Activated naive CD8-positive, alpha-beta T cell treated with anti-CD3 and anti-CD28 coated beads, Interleukin-2, amount 10 ng/mL, durations not matched to agents 7 days and 5 days (primary cell): Measurements from ENCODE around the gene PLD5. TPM values are rescaled to one million over a fixed set of nuclear protein-coding genes. Genes with fewer than 3 reads are reported as not detected.
"Not testable (repeated sequence)": the region's sequence is repeated elsewhere in the genome, so short reads cannot be mapped to it uniquely, and the experiment has no call there.

ENCODE experiments used
- ATAC-seq: fragments of 150-1000 bp; cut with Tn5 transposase; one replicate; pipeline ENCODE4 v1.10.0; 2021; ENCODE audit warnings: low read depth, moderate library complexity
- POLR2A ChIA-PET: fragments of 350-600 bp; sonication (Branson Sonifier 250); formaldehyde crosslinking; loops from one replicate; lab custom pipeline; 2021; ENCODE audit warnings: antibody characterized with exemption; lab: Charles Lee
- DNase-seq: peaks from one replicate; pipeline ENCODE4 v3.0.0; 2021
- H3K27ac Mint-ChIP-seq: one replicate; pipeline ENCODE4 v1.8.0; 2022; ENCODE audit warnings: mild to moderate bottlenecking, mixed read lengths
- H3K27me3 Mint-ChIP-seq: one replicate; pipeline ENCODE4 v1.8.0; 2022; ENCODE audit warnings: mild to moderate bottlenecking, moderate library complexity, mixed read lengths
- H3K36me3 Mint-ChIP-seq: one replicate; pipeline ENCODE4 v1.8.0; 2021; ENCODE audit warnings: mild to moderate bottlenecking, mixed read lengths
- H3K4me1 Mint-ChIP-seq: one replicate; pipeline ENCODE4 v1.8.0; 2021; ENCODE audit warnings: mixed read lengths
- H3K4me3 Mint-ChIP-seq: one replicate; pipeline ENCODE4 v1.8.0; 2022; ENCODE audit warnings: mild to moderate bottlenecking, moderate library complexity, mixed read lengths
- H3K9me3 Mint-ChIP-seq: one replicate; pipeline ENCODE4 v1.8.0; 2021; ENCODE audit warnings: mixed read lengths
- total RNA-seq, 2 experiments: library from RNA; stranded (reverse); gene quantifications; one replicate each; pipeline ENCODE4 v1.2.3, GENCODE V29; 2021

Gene PLD5
- total RNA-seq, 2 experiments from 2014 or later: not detected

- no peaks in the 10 kb centered on the region for H3K27me3 Mint-ChIP-seq
- no peaks in the 10 kb centered on the region for H3K4me1 Mint-ChIP-seq
- POLR2A ChIA-PET: no interaction called here
- no peaks in the 10 kb centered on the region for H3K36me3 Mint-ChIP-seq
- ATAC-seq (no peak), DNase-seq (no peak)
- H3K27ac Mint-ChIP-seq: no peak overlapping the region
- H3K9me3 Mint-ChIP-seq: no peaks in the 10 kb centered on the region
- H3K4me3 Mint-ChIP-seq: no peak overlapping the region
Measured at GRCh38 chr1:242162140-242162539, 362.4 kb downstream of the PLD5 start.

DNA sequence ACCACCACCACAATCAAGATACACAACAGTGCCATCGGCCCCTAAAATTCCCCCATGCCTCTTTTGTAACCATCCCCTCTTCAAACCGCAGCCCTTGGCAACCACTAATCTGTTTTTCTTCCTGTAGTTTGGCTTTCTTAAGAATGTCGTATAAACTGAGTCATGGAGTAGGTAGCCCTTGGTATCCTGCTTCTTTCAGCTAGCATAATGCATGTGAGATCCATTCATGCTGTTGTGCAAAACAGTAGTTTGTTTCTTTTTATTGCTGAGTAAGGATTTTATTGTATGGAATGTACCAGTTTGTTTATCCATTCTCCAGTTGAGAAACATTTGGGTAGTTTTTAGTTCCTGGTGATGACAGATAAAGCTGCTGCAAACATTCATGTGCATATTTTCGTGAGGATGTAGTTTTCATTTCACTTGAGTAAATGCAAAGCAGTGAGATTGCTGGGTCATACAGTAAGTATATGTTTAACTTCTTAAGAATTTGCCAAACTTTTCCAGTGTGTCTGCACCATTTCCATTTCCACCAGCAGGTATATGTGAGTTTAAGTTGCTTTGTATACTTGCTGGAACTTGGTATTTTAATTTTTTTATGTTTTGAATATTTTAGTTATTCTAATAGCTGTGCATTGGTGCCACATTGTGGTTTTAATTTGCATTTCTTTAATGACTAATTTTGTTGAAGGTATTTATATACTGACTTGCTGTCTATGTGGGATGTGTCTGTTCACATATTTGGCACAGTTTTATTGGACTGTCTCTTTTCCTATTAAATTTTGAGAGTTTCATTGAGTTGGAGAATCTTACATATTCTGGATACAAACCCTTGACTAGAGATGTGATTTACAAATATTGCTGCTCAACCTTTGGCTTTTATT lies 377.2 kb downstream of the PLD5 start:
- Mint-ChIP-seq H3K9me3 (no peaks in the 10 kb centered on the region), H3K27ac (no peak overlapping the region), H3K4me3 (no peak overlapping the region), H3K36me3 (no peaks in the 10 kb centered on the region), H3K27me3 (peaks cover 2% of the 10 kb centered on the region), H3K4me1 (peaks cover 4% of the 10 kb centered on the region)
- POLR2A ChIA-PET: no interaction called here
- DNase-seq: no peak
- ATAC-seq: no peak

DNA sequence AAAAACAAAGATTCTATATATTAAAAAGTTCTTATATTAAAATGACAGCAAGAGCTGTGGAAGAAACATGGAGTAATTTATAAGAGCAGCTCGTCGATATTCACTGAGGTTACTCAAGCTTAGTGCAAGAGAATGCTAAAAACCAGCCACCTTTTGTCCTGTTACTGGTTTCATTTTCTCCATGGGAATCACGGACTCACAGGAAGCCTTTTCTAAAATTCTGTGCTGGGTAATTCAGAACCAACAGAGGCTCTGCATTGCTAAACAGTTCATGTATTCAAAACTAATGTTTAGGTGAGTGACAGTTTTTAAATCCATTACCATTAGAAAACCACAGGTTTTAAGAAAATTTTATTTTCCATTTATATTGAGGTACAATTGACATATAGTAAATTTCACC lies 377.8 kb downstream of the PLD5 start:
- Mint-ChIP-seq H3K27me3 (peaks cover 2% of the 10 kb centered on the region), H3K27ac (no peak overlapping the region), H3K9me3 (no peaks in the 10 kb centered on the region), H3K36me3 (no peaks in the 10 kb centered on the region), H3K4me3 (no peak overlapping the region), H3K4me1 (peaks cover 4% of the 10 kb centered on the region)
- POLR2A ChIA-PET: no interaction called here
- DNase-seq: no peak
- ATAC-seq: no peak

DNA sequence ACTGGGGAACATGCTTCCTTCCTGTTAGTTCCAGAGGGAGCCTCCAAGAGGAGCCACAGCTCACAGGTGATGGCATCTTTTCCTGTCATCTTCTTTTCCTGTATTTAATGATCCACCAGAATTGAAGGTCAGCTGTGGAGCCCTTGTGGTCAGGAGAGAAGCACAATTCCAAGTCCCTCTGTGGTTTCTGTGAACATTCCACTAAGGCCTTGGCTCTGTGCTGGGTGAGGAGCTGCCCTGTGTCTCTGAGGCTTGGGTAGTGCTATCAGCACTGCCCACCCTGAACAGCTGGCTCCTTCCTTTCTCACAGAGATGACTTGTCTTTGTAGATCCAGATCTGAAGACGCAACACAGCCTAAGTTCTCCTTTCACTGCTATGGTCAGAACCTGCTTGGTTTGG lies 383.7 kb downstream of the PLD5 start:
- no peak for DNase-seq
- no peaks in the 10 kb centered on the region for H3K36me3 Mint-ChIP-seq
- no peak for ATAC-seq
- POLR2A ChIA-PET: no interaction called here
- no peaks in the 10 kb centered on the region for H3K4me1 Mint-ChIP-seq
- no peaks in the 10 kb centered on the region for H3K27me3 Mint-ChIP-seq
- H3K9me3 Mint-ChIP-seq: no peaks in the 10 kb centered on the region
- no peak overlapping the region for H3K4me3 Mint-ChIP-seq
- no peak overlapping the region for H3K27ac Mint-ChIP-seq

DNA sequence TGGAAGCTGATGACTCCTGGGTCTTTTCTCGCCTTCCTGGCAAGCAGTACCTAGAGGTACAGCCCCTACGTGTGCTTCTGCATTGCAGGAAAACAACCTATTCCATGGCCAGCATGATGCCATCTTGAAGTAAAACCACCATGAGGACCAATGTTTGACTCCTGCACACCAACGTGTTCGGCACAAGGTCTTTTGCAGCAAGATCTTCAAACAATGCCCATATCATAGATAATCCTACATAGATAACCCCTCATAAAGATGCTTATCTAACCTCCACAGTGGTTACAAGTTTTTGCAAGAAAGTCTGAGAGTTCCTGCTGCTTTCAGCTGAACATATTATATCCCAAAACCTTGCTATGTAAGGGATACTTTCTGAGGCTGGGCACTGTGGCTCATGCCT lies 384.5 kb downstream of the PLD5 start:
- DNase-seq: no peak
- Mint-ChIP-seq H3K4me3 (no peak overlapping the region), H3K4me1 (no peaks in the 10 kb centered on the region), H3K9me3 (no peaks in the 10 kb centered on the region), H3K36me3 (no peaks in the 10 kb centered on the region), H3K27ac (no peak overlapping the region), H3K27me3 (no peaks in the 10 kb centered on the region)
- ATAC-seq: no peak
- POLR2A ChIA-PET: no interaction called here

DNA sequence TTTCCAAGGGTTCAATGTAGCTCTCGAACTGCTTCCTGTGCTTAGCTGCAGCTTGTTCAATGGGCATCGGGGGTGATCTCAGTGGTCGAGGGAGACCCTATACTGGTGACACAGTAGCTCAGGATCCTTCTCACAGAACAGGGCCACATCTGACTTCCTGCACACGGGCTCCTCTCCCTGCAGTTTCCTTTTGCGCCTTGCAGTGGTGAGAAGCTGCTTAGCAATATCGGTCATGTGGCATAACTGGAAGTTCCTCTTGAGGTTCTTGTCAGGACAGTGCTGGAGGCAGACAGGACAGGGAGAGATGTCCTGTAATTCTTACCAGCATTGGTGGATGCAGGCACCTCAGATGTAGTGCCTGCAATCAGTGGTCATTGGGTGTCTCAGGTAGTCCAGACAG lies 385.1 kb downstream of the PLD5 start:
- Mint-ChIP-seq H3K4me1 (no peaks in the 10 kb centered on the region), H3K9me3 (no peaks in the 10 kb centered on the region), H3K4me3 (no peak overlapping the region), H3K36me3 (no peaks in the 10 kb centered on the region), H3K27me3 (no peaks in the 10 kb centered on the region), H3K27ac (no peak overlapping the region)
- POLR2A ChIA-PET: no interaction called here
- ATAC-seq (no peak), DNase-seq (no peak)

DNA sequence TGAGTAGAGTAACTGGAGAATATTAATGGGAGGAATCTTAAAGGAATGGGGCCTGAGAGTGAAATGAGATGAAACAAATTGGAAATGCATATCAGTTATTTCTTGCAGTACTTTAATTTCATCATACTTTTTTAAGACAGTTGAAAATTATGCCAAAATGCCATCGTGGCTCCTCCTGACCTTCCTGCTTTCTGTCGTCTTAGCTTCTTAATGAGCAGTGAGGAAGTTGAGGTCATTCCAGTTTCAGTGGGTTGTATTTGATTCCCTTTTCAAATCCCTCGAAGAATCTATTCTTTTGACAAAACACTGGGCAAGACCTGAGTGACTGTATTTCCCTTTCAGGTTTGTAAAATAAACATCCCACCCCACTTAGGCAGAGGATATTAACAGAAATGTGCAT lies 390.7 kb downstream of the PLD5 start:
- Mint-ChIP-seq H3K36me3 (no peaks in the 10 kb centered on the region), H3K4me1 (no peaks in the 10 kb centered on the region), H3K9me3 (peaks cover 4% of the 10 kb centered on the region), H3K27ac (no peak overlapping the region), H3K4me3 (no peak overlapping the region), H3K27me3 (no peaks in the 10 kb centered on the region)
- POLR2A ChIA-PET: no interaction called here
- ATAC-seq (no peak), DNase-seq (no peak)

DNA sequence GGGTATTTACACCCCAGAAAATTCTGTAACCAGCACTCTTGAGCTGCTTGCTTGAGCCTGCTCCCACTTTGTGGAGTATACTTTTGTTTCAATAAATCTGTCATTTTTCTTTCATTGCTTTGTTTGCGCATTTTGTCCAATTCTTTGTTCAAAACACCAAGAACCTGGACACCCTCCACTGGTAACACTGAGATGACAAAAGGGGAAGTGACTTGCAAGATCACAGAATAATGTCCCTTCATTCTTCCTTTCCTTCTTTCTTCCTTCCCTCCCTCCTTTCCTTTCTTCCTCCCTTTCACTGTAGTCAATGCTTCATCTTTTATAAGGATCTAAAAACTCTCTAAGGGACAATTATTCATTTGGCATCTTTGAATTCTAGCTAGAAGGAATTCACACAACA lies 391.1 kb downstream of the PLD5 start:
- Mint-ChIP-seq H3K27ac (no peak overlapping the region), H3K36me3 (no peaks in the 10 kb centered on the region), H3K27me3 (no peaks in the 10 kb centered on the region), H3K4me3 (no peak overlapping the region), H3K9me3 (peaks cover 4% of the 10 kb centered on the region), H3K4me1 (no peaks in the 10 kb centered on the region)
- POLR2A ChIA-PET: no interaction called here
- ATAC-seq (no peak), DNase-seq (no peak)

DNA sequence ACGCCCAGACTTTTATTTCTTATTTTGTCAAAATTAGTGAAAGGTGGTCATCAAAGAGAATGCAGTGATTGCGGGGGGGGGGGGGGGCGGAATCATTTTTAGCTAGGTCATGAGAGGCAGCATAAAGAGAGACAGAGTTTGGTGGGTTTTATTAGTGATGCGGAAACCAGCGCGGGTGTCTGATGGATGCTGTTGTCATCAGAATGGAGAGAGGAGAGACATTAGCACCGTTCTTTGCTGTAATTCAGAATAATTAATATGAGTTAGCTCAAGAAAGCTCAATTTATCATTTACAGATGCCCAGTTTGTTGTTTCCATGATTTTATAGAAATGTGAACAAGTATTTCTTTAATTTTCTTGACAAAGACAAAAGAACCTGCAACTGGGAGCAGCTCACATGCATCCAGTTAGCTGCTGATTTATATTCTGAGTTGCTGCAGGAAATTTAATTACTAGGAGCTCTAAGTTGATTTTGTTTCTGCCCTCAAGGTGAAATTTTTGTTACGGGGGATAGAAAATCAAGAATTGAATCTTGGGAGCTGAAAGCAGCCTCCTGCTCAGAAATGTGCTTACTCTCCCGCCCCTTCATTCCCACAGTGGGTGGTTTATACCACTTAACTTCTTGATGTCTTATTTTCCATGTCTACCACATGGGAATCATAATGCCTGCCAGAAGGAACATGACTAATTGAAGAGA lies 392.2 kb downstream of the PLD5 start:
- POLR2A ChIA-PET: no interaction called here
- Mint-ChIP-seq H3K9me3 (peaks cover 4% of the 10 kb centered on the region), H3K36me3 (no peaks in the 10 kb centered on the region), H3K4me3 (no peak overlapping the region), H3K4me1 (no peaks in the 10 kb centered on the region), H3K27me3 (no peaks in the 10 kb centered on the region), H3K27ac (no peak overlapping the region)
- ATAC-seq (no peak), DNase-seq (no peak)

DNA sequence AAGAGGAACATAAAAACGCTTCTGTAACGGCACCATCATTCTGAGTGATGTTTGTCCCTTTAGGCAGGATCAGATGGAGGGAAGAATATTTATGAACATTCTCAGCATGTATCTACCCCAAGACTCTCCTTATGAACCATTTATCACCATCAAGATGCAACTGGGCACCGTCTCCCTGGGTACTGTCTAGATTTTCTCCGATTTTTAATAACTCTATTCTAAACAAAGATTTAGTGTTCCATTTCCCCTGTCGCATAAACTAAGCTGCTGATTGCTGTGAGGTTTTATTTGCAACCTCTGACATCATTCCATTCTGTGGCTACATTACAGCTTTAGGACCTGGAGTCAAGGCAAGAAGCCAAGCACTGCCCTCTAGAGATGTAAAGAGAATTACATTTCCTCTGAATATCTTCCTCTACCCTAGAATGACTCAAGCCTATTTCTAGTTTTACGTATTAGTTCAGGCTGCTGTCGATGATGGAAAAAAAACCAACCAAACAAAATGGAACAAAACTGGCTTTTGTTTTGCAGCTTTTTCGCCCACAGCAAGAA lies 395.5 kb downstream of the PLD5 start:
- no peak for ATAC-seq
- Mint-ChIP-seq H3K9me3 (peaks cover 4% of the 10 kb centered on the region), H3K36me3 (no peaks in the 10 kb centered on the region), H3K4me3 (no peak overlapping the region), H3K27me3 (no peaks in the 10 kb centered on the region), H3K27ac (no peak overlapping the region), H3K4me1 (no peaks in the 10 kb centered on the region)
- DNase-seq: no peak
- POLR2A ChIA-PET: no interaction called here

DNA sequence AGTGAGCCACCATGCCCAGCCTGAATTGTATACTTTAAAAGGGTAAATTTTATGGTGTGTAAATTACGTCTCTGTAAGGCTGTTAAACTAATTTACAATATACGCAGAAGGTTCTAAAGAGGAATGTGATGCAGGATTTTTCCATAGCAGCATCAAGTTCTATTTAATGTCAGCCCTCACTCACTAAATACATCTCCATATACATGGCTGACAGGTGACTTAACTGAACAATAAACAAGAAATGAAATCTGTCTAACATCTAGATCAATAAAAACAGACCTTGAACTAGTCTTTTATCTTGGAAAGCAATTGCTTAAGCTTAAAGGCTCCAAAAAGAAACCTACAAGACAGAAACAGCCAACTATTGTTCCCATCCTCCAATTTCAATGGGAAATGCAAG lies 404.1 kb downstream of the PLD5 start:
- no peak overlapping the region for H3K4me3 Mint-ChIP-seq
- H3K4me1 Mint-ChIP-seq: no peaks in the 10 kb centered on the region
- H3K36me3 Mint-ChIP-seq: no peaks in the 10 kb centered on the region
- peaks cover 2% of the 10 kb centered on the region for H3K27me3 Mint-ChIP-seq
- ATAC-seq (no peak), DNase-seq (no peak)
- H3K27ac Mint-ChIP-seq: no peak overlapping the region
- POLR2A ChIA-PET: no interaction called here
- H3K9me3 Mint-ChIP-seq: no peaks in the 10 kb centered on the region

- no peak overlapping the region for H3K4me3 Mint-ChIP-seq
- no peaks in the 10 kb centered on the region for H3K36me3 Mint-ChIP-seq
- H3K27me3 Mint-ChIP-seq: no peaks in the 10 kb centered on the region
- ATAC-seq (no peak), DNase-seq (no peak)
- no peaks in the 10 kb centered on the region for H3K9me3 Mint-ChIP-seq
- no peaks in the 10 kb centered on the region for H3K4me1 Mint-ChIP-seq
- POLR2A ChIA-PET: no interaction called here
- H3K27ac Mint-ChIP-seq: no peak overlapping the region
Measured at GRCh38 chr1:242100921-242101320, 423.6 kb downstream of the PLD5 start.

GRCh38 chr1:242097283-242097682 lies 427.2 kb downstream of the PLD5 start:
- H3K4me3 Mint-ChIP-seq, H3K4me1 Mint-ChIP-seq, H3K27me3 Mint-ChIP-seq, DNase-seq, POLR2A ChIA-PET, ATAC-seq, H3K27ac Mint-ChIP-seq, H3K36me3 Mint-ChIP-seq, H3K9me3 Mint-ChIP-seq: not testable (repeated sequence)

DNA sequence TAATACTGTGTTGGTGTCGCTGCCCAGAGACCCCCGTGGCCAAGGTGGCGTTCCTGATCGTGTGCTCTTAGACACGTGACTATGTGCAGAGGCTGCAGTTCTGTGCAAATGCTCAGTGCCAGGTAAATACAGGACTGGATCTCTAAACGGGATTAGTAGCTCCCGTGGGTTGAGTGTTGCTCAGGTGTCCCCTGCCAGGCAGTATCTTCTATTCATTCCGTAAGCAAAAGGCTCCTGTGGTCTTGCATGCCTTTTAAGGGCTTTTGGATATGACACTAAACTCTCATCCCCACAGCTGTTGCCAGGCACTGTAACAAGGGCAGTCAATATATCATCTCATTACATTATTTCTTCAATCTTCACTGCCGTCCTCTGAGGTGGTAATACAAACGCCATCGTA lies 431.4 kb downstream of the PLD5 start:
- Mint-ChIP-seq H3K36me3 (no peaks in the 10 kb centered on the region), H3K27me3 (no peaks in the 10 kb centered on the region), H3K4me3 (no peak overlapping the region), H3K9me3 (no peaks in the 10 kb centered on the region), H3K27ac (no peak overlapping the region), H3K4me1 (no peaks in the 10 kb centered on the region)
- ATAC-seq (no peak), DNase-seq (no peak)
- POLR2A ChIA-PET: no interaction called here
